GM19372 (cell line): Measurements from ENCODE around the gene DRC3.
"Not testable (repeated sequence)": the region's sequence is repeated elsewhere in the genome, so short reads cannot be mapped to it uniquely, and the experiment has no call there.

ENCODE experiments used
- ATAC-seq: cut with Tn5 transposase; IDR thresholded peaks from one replicate; pipeline ENCODE4 v1.9.1; 2021; ENCODE audit warnings: mild to moderate bottlenecking, low read depth, moderate library complexity; ENCODE audit not compliant: unreplicated experiment

Gene DRC3

DNA sequence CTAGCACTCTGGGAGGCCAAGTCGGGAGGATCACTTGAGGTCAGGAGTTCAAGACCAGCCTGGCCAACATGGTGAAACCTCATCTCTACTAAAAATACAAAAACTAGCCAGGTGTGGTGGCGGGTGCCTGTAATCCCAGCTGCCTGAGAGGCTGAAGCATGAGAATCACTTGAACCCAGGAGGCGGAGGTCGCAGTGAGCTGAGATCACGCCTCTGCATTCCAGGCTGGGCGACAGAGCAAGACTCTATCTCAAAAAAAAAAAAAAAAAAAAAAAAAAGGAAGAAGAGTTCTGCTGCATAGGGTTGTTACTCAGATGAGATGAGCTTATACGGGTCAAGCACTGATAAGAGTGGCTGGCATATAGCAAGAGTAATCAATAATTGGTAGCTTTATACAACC, 32.7 kb upstream of the DRC3 start:
- ATAC-seq: not testable (repeated sequence)

- ATAC-seq: no peak
Observed at GRCh38 chr17:17940441-17940911, 32.2 kb upstream of the DRC3 start.

DNA sequence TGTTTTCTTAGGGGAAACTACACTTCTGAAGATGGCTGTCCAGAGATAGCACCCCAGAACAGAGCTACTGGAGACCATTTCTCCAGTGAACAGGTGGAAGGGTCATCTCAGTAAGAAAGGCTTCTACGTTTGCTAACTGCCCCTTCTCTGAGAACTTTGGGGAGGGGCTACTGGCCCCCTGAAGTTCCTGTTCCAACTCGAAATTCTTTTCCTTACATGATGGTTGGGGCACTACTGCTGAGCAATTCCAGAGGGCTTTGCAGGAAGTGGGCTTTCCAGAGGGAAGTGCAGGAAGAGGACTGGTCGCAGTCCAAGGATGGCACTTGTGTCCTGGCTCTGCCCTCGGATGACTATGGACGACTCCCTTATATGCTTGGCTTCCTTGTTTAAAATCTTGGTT, 31.6 kb upstream of the DRC3 start:
- ATAC-seq: no peak

- ATAC-seq: no peak
Observed at GRCh38 chr17:17942846-17943245, 29.8 kb upstream of the DRC3 start.

DNA sequence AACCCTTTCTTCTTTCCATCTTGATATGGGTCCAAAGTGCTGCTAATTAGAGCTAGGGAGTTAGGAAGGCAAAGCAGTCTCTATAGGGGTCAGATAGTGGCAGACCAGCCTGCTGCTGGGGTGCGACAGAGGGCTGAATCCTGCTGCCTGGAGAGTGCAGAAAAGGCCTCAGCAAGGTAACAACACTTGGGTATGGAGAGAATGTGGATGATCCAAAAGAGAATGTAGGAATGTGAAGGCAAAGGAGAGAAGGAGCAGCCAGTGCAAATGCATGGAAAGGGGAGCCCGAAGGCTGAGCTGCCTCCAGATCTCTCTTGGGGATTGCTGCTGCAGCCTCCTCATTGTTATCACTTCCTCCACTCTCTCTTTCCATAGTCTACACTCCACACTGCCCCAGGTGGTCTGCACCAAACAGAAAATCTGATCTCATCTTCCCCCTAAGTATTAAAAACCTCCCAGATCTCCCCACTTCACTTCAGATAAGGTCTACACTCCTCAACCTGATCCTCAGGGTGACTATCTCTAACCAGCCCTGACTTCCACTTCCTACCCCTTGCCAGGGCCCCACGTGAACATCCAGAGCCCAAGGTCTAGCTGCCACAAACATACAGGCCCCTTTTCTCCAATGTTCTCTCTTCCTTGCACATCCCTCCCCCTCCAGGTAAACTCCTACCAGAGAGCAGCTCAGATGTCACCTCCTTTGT, 29.2 kb upstream of the DRC3 start:
- ATAC-seq: no peak

DNA sequence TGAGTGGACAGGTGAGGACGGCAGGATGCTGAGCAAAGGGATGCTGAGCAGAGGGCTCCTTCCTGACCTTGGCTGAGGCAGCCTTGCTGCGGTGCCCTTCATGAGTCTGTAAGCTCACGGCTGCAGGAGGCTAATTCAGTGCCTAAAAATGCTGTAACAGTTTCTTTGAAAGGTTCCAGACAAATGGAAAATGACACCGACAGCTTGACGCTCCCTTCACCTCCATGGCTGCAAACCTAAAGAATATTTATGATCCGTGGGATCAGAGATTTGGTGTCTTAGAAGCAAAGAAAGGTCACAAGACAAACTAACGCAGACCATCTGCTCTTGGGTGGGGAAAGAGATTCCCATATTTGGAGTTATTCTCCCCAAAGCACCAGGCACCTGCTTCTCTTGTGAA, 28.4 kb upstream of the DRC3 start:
- ATAC-seq: no peak

GRCh38 chr17:17944743-17945142, 27.9 kb upstream of the DRC3 start:
- ATAC-seq: no peak

DNA sequence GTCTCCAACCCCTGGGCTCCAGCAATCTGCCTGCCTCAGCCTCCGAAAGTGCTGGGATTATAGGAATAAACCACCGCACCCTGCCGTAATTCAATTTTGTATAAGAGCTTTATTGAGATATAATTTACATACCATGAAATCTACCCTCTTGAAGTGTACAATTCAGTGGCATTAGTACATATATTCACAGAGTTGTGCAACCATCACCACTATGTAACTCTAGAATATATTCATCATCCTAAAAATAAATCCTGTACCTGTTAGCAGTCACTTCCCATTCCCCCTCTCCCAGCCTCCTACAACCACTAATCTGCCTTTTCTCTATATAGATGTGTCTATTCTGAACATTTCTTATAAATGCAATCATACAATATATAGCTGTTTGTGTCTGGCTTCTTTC, 26.6 kb upstream of the DRC3 start:
- ATAC-seq: no peak

- ATAC-seq: no peak
Observed at GRCh38 chr17:17947309-17947708, 25.4 kb upstream of the DRC3 start.

- ATAC-seq: no peak
Observed at GRCh38 chr17:17947966-17948365, 24.7 kb upstream of the DRC3 start.

DNA sequence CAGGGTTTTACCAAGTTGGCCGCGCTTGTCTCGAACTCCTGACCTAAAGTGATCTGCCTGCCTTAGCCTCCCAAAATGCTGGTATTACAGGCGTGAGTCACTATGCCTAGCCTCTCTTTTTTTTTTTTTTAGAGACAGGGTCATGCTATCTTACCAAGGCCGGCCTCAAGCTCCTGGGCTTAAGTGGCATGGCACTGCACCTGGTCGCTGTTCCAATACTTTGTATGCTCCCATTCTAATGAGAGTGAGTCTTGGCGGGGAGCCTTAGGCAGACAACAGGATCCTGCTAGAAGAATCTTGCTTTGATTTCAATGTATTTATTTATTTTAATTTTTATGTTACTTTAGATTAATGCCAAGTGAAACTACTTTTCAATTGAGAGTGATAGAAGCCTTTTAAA, 22.3 kb upstream of the DRC3 start:
- no peak for ATAC-seq

DNA sequence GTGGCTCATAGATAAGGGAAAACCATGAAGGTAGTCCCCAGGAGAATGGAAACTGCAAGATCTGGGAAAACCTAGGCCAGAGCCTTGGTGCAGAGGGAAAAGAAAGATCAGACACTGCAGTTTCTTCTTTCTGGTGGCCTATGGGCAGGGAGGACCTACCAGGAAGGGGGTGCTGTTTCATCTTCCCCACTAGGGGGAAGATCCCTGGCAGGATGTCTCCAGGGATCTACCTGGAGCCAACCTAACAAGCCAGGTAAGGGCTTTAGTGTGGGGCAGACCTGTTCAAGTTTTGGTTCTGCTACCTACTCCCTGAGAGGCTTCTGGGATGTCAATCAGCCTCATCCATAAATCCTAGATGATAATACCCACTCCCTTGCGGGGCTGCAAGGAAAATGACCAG, 21.9 kb upstream of the DRC3 start:
- ATAC-seq: no peak

GRCh38 chr17:17951524-17951923, 21.1 kb upstream of the DRC3 start:
- ATAC-seq: no peak

DNA sequence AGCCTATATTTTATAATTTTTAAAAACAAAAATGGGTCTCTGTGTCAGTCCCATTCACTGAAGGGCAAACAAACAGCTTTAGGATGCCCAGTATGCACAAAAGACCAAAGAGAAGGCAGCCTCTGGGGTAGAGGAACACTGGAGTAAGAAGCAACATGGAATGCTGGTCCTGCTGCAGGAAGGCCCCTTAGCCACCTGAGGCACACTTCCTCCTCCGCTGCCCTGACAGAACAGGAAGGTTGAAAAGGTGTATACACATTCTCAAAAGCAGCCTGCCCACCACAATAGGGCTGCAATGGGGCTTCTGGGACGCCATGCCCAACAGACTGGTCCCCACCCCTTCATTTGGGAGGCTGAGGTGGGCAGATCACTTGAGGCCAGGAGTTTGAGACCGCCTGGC, 20.0 kb upstream of the DRC3 start:
- ATAC-seq: no peak

GRCh38 chr17:17954079-17954478, 18.6 kb upstream of the DRC3 start:
- ATAC-seq: no peak

GRCh38 chr17:17955790-17956341, 16.8 kb upstream of the DRC3 start:
- ATAC-seq: not testable (repeated sequence)

GRCh38 chr17:17957584-17957916, 15.1 kb upstream of the DRC3 start:
- no peak for ATAC-seq

DNA sequence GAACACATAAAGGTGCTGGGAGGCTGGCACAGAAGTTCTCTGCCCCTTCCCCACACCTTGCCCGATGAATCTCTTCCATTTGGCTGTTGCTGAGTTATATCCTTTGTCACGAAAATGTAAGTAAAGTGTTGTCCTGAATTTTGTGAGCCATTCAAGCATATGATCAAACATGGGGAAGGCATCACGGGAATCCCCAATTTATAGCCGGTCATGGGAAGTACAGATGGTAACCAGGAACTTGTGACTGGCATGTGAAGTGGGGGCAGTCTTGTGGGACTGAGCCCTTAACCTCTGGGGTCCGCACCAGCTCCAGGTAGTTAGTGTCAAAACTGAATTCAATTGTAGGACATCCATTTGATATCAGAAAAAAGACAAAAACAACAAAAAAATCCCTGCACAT, 13.7 kb upstream of the DRC3 start:
- ATAC-seq: no peak

- no peak for ATAC-seq
Observed at GRCh38 chr17:17959520-17960361, 12.9 kb upstream of the DRC3 start.

DNA sequence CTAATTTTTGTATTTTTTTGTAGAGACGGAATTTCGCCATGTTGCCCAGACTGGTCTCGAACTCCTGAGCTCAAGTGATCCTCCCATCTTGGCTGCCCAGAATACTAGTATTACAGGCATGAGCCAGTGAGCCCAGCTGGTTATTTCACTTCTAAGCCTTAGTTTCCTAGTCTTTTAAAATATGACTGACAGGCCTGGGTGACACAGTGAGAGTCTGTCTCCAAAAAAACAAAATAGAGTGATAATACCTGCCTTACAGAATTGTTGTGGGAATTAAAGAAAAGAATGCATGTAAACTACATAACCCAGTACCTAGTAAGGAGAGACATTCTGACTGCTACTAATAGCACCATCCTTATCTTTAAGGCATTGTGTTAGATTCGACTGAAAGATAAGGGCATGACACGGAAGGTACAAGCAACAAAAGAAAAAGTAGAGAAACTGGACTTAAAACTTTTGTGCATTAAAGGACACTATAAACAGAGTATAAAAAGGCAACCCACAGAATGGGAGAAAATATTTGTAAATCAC, 12.1 kb upstream of the DRC3 start:
- no peak for ATAC-seq

DNA sequence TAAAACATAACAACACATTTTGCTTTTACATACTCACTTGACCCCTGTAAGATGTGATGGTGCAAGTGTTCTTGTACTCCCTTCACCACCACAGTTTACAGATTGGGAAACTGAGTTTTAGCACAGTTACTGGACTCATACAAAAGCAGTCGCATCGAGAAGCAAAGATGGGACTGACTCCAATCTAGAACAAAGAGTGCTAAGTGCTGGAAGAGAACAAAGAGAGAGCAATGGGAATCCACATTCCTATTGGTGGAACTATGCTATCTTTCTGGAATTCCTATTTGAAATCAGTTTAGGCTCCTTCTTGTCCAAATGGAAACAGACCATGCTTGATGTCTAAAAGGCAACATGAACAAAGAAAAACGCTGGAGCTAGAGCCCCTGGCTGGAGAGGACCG, 9.6 kb upstream of the DRC3 start:
- ATAC-seq: no peak
